DMS53 treated with DMSO at 0.1 percent for 48 hours (cell line): ENCODE data around the gene MRC2.
"Not testable (repeated sequence)": the region's sequence is repeated elsewhere in the genome, so short reads cannot be mapped to it uniquely, and the experiment has no call there.

Experiments used
- DNase-seq: peaks from one replicate; lab custom pipeline; 2025; ENCODE audit not compliant: unreplicated experiment; lab: John Stamatoyannopoulos, UW

Gene MRC2

GRCh38 chr17:62611728-62612127 lies 15.7 kb upstream of the MRC2 start:
- DNase-seq: no peak

- DNase-seq: not testable (repeated sequence)
Observed at GRCh38 chr17:62612289-62612688, 15.2 kb upstream of the MRC2 start.

GRCh38 chr17:62613095-62613494 lies 14.4 kb upstream of the MRC2 start:
- DNase-seq: not testable (repeated sequence)

- DNase-seq: no peak
Observed at GRCh38 chr17:62614142-62614541, 13.3 kb upstream of the MRC2 start.

GRCh38 chr17:62615503-62615902 lies 12.0 kb upstream of the MRC2 start:
- DNase-seq: no peak

- no peak for DNase-seq
Observed at GRCh38 chr17:62616993-62617893, 10.2 kb upstream of the MRC2 start.

- no peak for DNase-seq
Observed at GRCh38 chr17:62617894-62618472, 9.5 kb upstream of the MRC2 start.

GRCh38 chr17:62618647-62619416 lies 8.6 kb upstream of the MRC2 start:
- DNase-seq: no peak

GRCh38 chr17:62619417-62620155 lies 7.9 kb upstream of the MRC2 start:
- DNase-seq: no peak

GRCh38 chr17:62621223-62621622 lies 6.2 kb upstream of the MRC2 start:
- no peak for DNase-seq

- DNase-seq: no peak
Observed at GRCh38 chr17:62625184-62625869, 2.1 kb upstream of the MRC2 start.

- no peak for DNase-seq
Observed at GRCh38 chr17:62625870-62626200, 1.6 kb upstream of the MRC2 start.

- no peak for DNase-seq
Observed at GRCh38 chr17:62626719-62627218, 701 bp upstream of the MRC2 start.

- no peak for DNase-seq
Observed at GRCh38 chr17:62627904-62628633, 599 bp downstream of the MRC2 start.

GRCh38 chr17:62628831-62629555 lies 1.5 kb downstream of the MRC2 start:
- DNase-seq: no peak

GRCh38 chr17:62629556-62630364 lies 2.3 kb downstream of the MRC2 start:
- DNase-seq: no peak

- no peak for DNase-seq
Observed at GRCh38 chr17:62630365-62631085, 3.1 kb downstream of the MRC2 start.
